HCT116 (cell line): Measurements from ENCODE around the gene HOGA1. TPM values are rescaled to one million over a fixed set of nuclear protein-coding genes. Genes with fewer than 3 reads are reported as not detected.
A peak's percentile ranks its signal among the peaks of the same experiment; 100 is the strongest.

ENCODE experiments used
- ATAC-seq: fragments of 200-7000 bp; cut with Tn5 transposase; 2 replicates; pipeline ENCODE4 v1.9.1; 2020; ENCODE audit warnings: mild to moderate bottlenecking, moderate library complexity
- BruUV-seq: library from RNA; stranded (reverse); fragments of 400-500 nt; replicated peaks from 2 replicates; lab custom pipeline; 2021; lab: Mats Ljungman, UMichigan
- CTCF ChIA-PET: fragments of 300-600 bp; sonication (Branson Sonifier 250); formaldehyde crosslinking; loops from one replicate; lab custom pipeline; 2021; ENCODE audit warnings: antibody characterized with exemption; lab: Charles Lee
- POLR2A ChIA-PET: fragments of 300-600, 350-600 bp; sonication (Branson Sonifier 250); formaldehyde crosslinking; loops from one replicate; lab custom pipeline; 2021; ENCODE audit warnings: antibody characterized with exemption; lab: Charles Lee
- RAD21 ChIA-PET, 2 experiments: fragments of 300-600 bp; sonication (Branson Sonifier 250); formaldehyde crosslinking; loops; one replicate each; lab custom pipeline; 2023; ENCODE audit warnings: low total read pairs in 2 of 2; ENCODE audit not compliant: uncharacterized antibody in 2 of 2, unreplicated experiment in 2 of 2, low non-redundant PET in 1 of 2; lab: Charles Lee
- DNase-seq: peaks from one replicate; pipeline ENCODE4 v3.0.0-alpha.2; 2010; ENCODE audit warnings: low read depth, low spot score
- H2AFZ ChIP-seq: fragments of 200-600 bp; shearing (Covaris generic), sonication (generic); 2 replicates; pipeline ENCODE4 v1.6.1; 2017; ENCODE audit warnings: low read depth, mixed run types, mixed read lengths, antibody characterized with exemption, low read length; ENCODE audit not compliant: poor library complexity, severe bottlenecking
- H3K27ac ChIP-seq: 2 replicates; pipeline ENCODE4 v1.5.1; 2012; ENCODE audit warnings: low read depth, low read length
- H3K27me3 ChIP-seq: fragments of 200-600 bp; sonication (generic); 2 replicates; pipeline ENCODE4 v1.6.1; 2016; ENCODE audit warnings: mixed run types, low read length, mixed read lengths; ENCODE audit not compliant: insufficient read depth
- H3K36me3 ChIP-seq, 2 experiments: fragments of 200-500 bp in 1 of 2; fragments of 200-600 bp in 1 of 2; sonication (Bioruptor generic) in 1 of 2; sonication (generic) in 1 of 2; 2 replicates each; pipeline versions ENCODE4 v1.5.1 to v1.6.1; 2014 to 2016; ENCODE audit warnings: low read length in 2 of 2, inconsistent platforms in 1 of 2, mixed read lengths in 1 of 2, mixed run types in 1 of 2; ENCODE audit not compliant: insufficient read depth in 2 of 2, control insufficient read depth in 1 of 2
- H3K4me1 ChIP-seq, 2 experiments: fragments of 200-600 bp in 1 of 2; sonication (generic) in 1 of 2; 2 replicates each; pipeline versions ENCODE4 v1.5.1 to v1.6.1; 2012 to 2017; ENCODE audit warnings: low read length in 2 of 2, inconsistent platforms in 1 of 2, mild to moderate bottlenecking in 1 of 2, mixed read lengths in 1 of 2, mixed run types in 1 of 2, moderate library complexity in 1 of 2; ENCODE audit not compliant: insufficient read depth in 2 of 2, control insufficient read depth in 1 of 2
- H3K4me2 ChIP-seq: fragments of 200-600 bp; sonication (generic); 2 replicates; pipeline ENCODE4 v1.6.1; 2017; ENCODE audit warnings: mixed run types, low read length, mixed read lengths
- H3K4me3 ChIP-seq, 2 experiments: fragments of 200-600 bp in 1 of 2; sonication (generic) in 1 of 2; replicated peaks in 1 of 2; 2 replicates each; pipeline ENCODE4 v1.5.1; 2011 to 2016; ENCODE audit warnings: low read length in 2 of 2, control low read depth in 1 of 2, low read depth in 1 of 2, mild to moderate bottlenecking in 1 of 2, mixed read lengths in 1 of 2, mixed run types in 1 of 2
- H3K79me2 ChIP-seq: fragments of 200-600 bp; sonication (generic); 2 replicates; pipeline ENCODE4 v1.6.1; 2017; ENCODE audit warnings: mild to moderate bottlenecking, mixed run types, low read length, moderate library complexity, mixed read lengths; ENCODE audit not compliant: insufficient read depth
- H3K9ac ChIP-seq: fragments of 200-600 bp; sonication (generic); 2 replicates; pipeline ENCODE4 v1.6.1; 2016; ENCODE audit warnings: low read length, mixed read lengths
- H3K9me2 ChIP-seq: fragments of 200-600 bp; sonication (generic), shearing (Covaris generic); 2 replicates; pipeline ENCODE4 v1.6.1; 2017; ENCODE audit warnings: mixed run types, mild to moderate bottlenecking, moderate library complexity; ENCODE audit not compliant: insufficient read depth
- H3K9me3 ChIP-seq, 2 experiments: fragments of 200-500 bp in 1 of 2; fragments of 200-600 bp in 1 of 2; sonication (Bioruptor generic) in 1 of 2; sonication (generic) in 1 of 2; 2 replicates each; pipeline ENCODE4 v1.6.1; 2014 to 2017; ENCODE audit warnings: low read length in 2 of 2, mixed read lengths in 2 of 2, inconsistent platforms in 1 of 2, low read depth in 1 of 2, mild to moderate bottlenecking in 1 of 2, mixed run types in 1 of 2, moderate library complexity in 1 of 2; ENCODE audit not compliant: control insufficient read depth in 1 of 2, insufficient read depth in 1 of 2
- H4K20me1 ChIP-seq: fragments of 200-600 bp; sonication (generic), shearing (Covaris generic); 2 replicates; pipeline ENCODE4 v1.6.1; 2017; ENCODE audit warnings: mixed run types, mild to moderate bottlenecking, moderate library complexity; ENCODE audit not compliant: insufficient read depth
- ATF3 ChIP-seq: IDR thresholded peaks from 2 replicates; pipeline ENCODE4 v1.6.1; 2012
- CBX3 ChIP-seq: IDR thresholded peaks from 2 replicates; pipeline ENCODE4 v1.6.1; 2012; ENCODE audit warnings: low read depth
- CEBPB ChIP-seq: IDR thresholded peaks from 2 replicates; pipeline ENCODE4 v1.6.1; 2012; ENCODE audit warnings: low read depth
- EGR1 ChIP-seq: IDR thresholded peaks from 2 replicates; pipeline ENCODE4 v1.6.1; 2012; ENCODE audit warnings: low read depth
- ELF1 ChIP-seq: IDR thresholded peaks from 2 replicates; pipeline ENCODE4 v1.6.1; 2012; ENCODE audit warnings: low read depth, borderline replicate concordance
- EZH2 ChIP-seq: fragments of 200-600 bp; sonication (generic); IDR thresholded peaks from 2 replicates; pipeline ENCODE4 v1.6.1; 2017; ENCODE audit warnings: antibody characterized with exemption, mixed run types
- EZH2phosphoT487 ChIP-seq: fragments of 200-600 bp; IDR thresholded peaks from 2 replicates; pipeline ENCODE4 v1.6.1; 2018; ENCODE audit warnings: antibody characterized with exemption, borderline replicate concordance
- JUND ChIP-seq: IDR thresholded peaks from 2 replicates; pipeline ENCODE4 v1.6.1; 2012
- POLR2A ChIP-seq: IDR thresholded peaks from 2 replicates; pipeline ENCODE4 v1.7.0; 2011; ENCODE audit warnings: borderline replicate concordance; ENCODE audit not compliant: insufficient read depth, insufficient read length; ENCODE audit errors: extremely low read depth
- POLR2AphosphoS5 ChIP-seq: IDR thresholded peaks from 2 replicates; pipeline ENCODE4 v1.6.1; 2011; ENCODE audit warnings: mild to moderate bottlenecking, low read depth, low read length, moderate library complexity
- RAD21 ChIP-seq: IDR thresholded peaks from 2 replicates; pipeline ENCODE4 v1.6.1; 2012; ENCODE audit warnings: low read depth, mild to moderate bottlenecking
- SP1 ChIP-seq: IDR thresholded peaks from 2 replicates; pipeline ENCODE4 v1.6.1; 2012; ENCODE audit warnings: low read depth
- SRF ChIP-seq: IDR thresholded peaks from 2 replicates; pipeline ENCODE4 v1.6.1; 2012; ENCODE audit warnings: low read depth
- TCF7L2 ChIP-seq: IDR thresholded peaks from 2 replicates; pipeline ENCODE4 v1.7.0; 2011; ENCODE audit warnings: borderline replicate concordance, inconsistent platforms; ENCODE audit not compliant: insufficient read depth, insufficient read length; ENCODE audit errors: extremely low read depth
- YY1 ChIP-seq: IDR thresholded peaks from 2 replicates; pipeline ENCODE4 v1.6.1; 2011; ENCODE audit warnings: low read length, low read depth, moderate library complexity, mild to moderate bottlenecking; ENCODE audit not compliant: insufficient replicate concordance; ENCODE audit errors: extremely low read depth
- ZNF274 ChIP-seq: fragments of 200-500 bp; sonication (Bioruptor generic); IDR thresholded peaks from 2 replicates; pipeline ENCODE4 v1.6.1; 2014; ENCODE audit warnings: mild to moderate bottlenecking, low read depth, low read length, inconsistent platforms
- intact Hi-C: fragments of 100-400 bp; cut with micrococcal nuclease; formaldehyde crosslinking; loops from 2 replicates; pipeline ENCODE4 v1.10.0; 2022
- total RNA-seq: library from RNA; stranded (reverse); gene quantifications from one replicate; pipeline ENCODE4 v1.2.1, GENCODE V29; 2021; ENCODE audit not compliant: unreplicated experiment
- TF ChIP-seq, protein P1 (sequence below): IDR thresholded peaks from 2 replicates; pipeline ENCODE4 v1.6.1; 2012; ENCODE audit warnings: low read depth
- TF ChIP-seq, protein P2 (sequence below): IDR thresholded peaks from 2 replicates; pipeline ENCODE4 v1.6.1; 2012
- TF ChIP-seq, protein P3 (sequence below), 3 experiments: fragments of 200-600 bp in 1 of 3; sonication (generic) in 1 of 3; IDR thresholded peaks in 2 of 3; conservative IDR thresholded peaks in 1 of 3; 2 replicates each; pipeline ENCODE4 v1.5.1; 2012 to 2017; ENCODE audit warnings: low read depth in 2 of 3, low read length in 2 of 3, antibody characterized with exemption in 1 of 3, borderline replicate concordance in 1 of 3, control low read depth in 1 of 3, mild to moderate bottlenecking in 1 of 3, mixed read lengths in 1 of 3, mixed run types in 1 of 3, moderate library complexity in 1 of 3; ENCODE audit not compliant: insufficient read depth in 1 of 3
- TF ChIP-seq, protein P4 (sequence below): IDR thresholded peaks from 2 replicates; pipeline ENCODE4 v1.6.1; 2011; ENCODE audit warnings: mild to moderate bottlenecking, low read length, moderate library complexity; ENCODE audit not compliant: insufficient replicate concordance; ENCODE audit errors: extremely low read depth

HOGA1 gene
- total RNA-seq, 1 experiment from 2014 or later: 1.6 TPM

DNA sequence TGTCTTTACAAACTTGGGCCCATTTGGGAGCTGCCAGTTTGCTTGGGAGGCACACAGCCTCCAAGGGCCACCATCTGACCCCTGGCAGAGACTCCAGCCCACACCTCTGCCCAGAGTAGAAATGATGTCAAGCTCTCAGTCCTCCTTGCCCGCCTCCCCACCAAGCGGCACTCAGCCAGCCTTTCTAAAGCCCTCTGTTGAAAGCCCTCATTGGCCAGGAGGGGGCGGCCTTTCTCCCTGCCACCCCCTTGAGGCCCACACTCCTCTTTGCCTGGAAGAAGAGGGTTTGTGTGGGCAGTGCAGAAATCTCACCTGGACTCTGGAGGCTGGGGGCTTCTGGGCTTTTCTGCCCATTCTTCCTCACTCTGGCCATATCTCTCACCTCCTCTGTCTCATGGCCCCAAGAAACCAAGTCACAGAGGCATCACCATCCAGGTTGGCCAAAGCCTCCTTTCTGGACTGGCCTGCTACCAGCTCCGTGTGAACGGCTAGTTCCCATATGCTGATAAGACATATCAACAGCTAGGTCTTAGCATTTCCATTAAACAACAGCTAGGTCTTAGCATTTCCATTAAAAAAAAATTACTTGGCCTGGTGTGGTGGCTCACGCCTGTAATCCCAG lies 49.3 kb upstream of the HOGA1 start:
- ChIA-PET POLR2A (no interaction called here), CTCF (interaction anchor here (0.6 to 2.0 kb wide), 13 partner anchors 15 to 183 kb away, joined by 3 to 11 read pairs (median 4); partner anchors contain the start of genes ANKRD2 and UBTD1), RAD21 (no interaction called here)
- DNase-seq: no peak
- no peaks in the 10 kb centered on the region for H3K9me3 ChIP-seq
- H4K20me1 ChIP-seq: no peaks in the 10 kb centered on the region
- ATAC-seq: peak; percentile 84
- H3K79me2 ChIP-seq: no peaks in the 10 kb centered on the region
- H3K36me3 ChIP-seq: no peaks in the 10 kb centered on the region
- no peak overlapping the region for H3K9ac ChIP-seq
- no peaks in the 10 kb centered on the region for H3K27me3 ChIP-seq
- no peak overlapping the region for H3K4me2 ChIP-seq
- intact Hi-C loops: loop anchor here (1.0 to 2.0 kb wide), 2 partner anchors 18 to 78 kb away; no protein-coding TSS in a partner anchor
- peaks cover 25 to 50% of the 10 kb centered on the region in 2 experiments for H3K4me1 ChIP-seq
- H3K27ac ChIP-seq: no peak overlapping the region
- no peak overlapping the region for H2AFZ ChIP-seq
- no TSS peak for BruUV-seq
- no peak overlapping the region for H3K4me3 ChIP-seq
- H3K9me2 ChIP-seq: no peaks in the 10 kb centered on the region
- TF ChIP-seq CBX3: no peak
- no peak for TF ChIP-seq TCF7L2
- TF ChIP-seq, protein P1, sequence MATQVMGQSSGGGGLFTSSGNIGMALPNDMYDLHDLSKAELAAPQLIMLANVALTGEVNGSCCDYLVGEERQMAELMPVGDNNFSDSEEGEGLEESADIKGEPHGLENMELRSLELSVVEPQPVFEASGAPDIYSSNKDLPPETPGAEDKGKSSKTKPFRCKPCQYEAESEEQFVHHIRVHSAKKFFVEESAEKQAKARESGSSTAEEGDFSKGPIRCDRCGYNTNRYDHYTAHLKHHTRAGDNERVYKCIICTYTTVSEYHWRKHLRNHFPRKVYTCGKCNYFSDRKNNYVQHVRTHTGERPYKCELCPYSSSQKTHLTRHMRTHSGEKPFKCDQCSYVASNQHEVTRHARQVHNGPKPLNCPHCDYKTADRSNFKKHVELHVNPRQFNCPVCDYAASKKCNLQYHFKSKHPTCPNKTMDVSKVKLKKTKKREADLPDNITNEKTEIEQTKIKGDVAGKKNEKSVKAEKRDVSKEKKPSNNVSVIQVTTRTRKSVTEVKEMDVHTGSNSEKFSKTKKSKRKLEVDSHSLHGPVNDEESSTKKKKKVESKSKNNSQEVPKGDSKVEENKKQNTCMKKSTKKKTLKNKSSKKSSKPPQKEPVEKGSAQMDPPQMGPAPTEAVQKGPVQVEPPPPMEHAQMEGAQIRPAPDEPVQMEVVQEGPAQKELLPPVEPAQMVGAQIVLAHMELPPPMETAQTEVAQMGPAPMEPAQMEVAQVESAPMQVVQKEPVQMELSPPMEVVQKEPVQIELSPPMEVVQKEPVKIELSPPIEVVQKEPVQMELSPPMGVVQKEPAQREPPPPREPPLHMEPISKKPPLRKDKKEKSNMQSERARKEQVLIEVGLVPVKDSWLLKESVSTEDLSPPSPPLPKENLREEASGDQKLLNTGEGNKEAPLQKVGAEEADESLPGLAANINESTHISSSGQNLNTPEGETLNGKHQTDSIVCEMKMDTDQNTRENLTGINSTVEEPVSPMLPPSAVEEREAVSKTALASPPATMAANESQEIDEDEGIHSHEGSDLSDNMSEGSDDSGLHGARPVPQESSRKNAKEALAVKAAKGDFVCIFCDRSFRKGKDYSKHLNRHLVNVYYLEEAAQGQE: no peak
- no peak for TF ChIP-seq EZH2
- TF ChIP-seq SRF: no peak
- TF ChIP-seq EZH2phosphoT487: no peak
- TF ChIP-seq, protein P2, sequence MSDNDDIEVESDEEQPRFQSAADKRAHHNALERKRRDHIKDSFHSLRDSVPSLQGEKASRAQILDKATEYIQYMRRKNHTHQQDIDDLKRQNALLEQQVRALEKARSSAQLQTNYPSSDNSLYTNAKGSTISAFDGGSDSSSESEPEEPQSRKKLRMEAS: no peak
- TF ChIP-seq ELF1: no peak
- TF ChIP-seq EGR1: no peak
- TF ChIP-seq RAD21: peak; percentile 83
- TF ChIP-seq CEBPB: no peak
- TF ChIP-seq, protein P3, sequence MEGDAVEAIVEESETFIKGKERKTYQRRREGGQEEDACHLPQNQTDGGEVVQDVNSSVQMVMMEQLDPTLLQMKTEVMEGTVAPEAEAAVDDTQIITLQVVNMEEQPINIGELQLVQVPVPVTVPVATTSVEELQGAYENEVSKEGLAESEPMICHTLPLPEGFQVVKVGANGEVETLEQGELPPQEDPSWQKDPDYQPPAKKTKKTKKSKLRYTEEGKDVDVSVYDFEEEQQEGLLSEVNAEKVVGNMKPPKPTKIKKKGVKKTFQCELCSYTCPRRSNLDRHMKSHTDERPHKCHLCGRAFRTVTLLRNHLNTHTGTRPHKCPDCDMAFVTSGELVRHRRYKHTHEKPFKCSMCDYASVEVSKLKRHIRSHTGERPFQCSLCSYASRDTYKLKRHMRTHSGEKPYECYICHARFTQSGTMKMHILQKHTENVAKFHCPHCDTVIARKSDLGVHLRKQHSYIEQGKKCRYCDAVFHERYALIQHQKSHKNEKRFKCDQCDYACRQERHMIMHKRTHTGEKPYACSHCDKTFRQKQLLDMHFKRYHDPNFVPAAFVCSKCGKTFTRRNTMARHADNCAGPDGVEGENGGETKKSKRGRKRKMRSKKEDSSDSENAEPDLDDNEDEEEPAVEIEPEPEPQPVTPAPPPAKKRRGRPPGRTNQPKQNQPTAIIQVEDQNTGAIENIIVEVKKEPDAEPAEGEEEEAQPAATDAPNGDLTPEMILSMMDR (IDR thresholded peaks at IDR 0.05 in 2 of 3, conservative IDR thresholded peaks at IDR 0.05 in 1 of 3; ENCODE audit: borderline replicate concordance in 1 of 3, insufficient read depth in 1 of 3, low read depth in 2 of 3, low read length in 2 of 3): peak; percentile 83 to 91 (median 89); a peak in 5 of 6 replicates
- TF ChIP-seq ATF3: no peak
- no peak for TF ChIP-seq ZNF274
- TF ChIP-seq POLR2AphosphoS5: no peak
- TF ChIP-seq, protein P4, sequence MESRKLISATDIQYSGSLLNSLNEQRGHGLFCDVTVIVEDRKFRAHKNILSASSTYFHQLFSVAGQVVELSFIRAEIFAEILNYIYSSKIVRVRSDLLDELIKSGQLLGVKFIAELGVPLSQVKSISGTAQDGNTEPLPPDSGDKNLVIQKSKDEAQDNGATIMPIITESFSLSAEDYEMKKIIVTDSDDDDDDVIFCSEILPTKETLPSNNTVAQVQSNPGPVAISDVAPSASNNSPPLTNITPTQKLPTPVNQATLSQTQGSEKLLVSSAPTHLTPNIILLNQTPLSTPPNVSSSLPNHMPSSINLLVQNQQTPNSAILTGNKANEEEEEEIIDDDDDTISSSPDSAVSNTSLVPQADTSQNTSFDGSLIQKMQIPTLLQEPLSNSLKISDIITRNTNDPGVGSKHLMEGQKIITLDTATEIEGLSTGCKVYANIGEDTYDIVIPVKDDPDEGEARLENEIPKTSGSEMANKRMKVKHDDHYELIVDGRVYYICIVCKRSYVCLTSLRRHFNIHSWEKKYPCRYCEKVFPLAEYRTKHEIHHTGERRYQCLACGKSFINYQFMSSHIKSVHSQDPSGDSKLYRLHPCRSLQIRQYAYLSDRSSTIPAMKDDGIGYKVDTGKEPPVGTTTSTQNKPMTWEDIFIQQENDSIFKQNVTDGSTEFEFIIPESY: no peak
- TF ChIP-seq SP1: no peak
- peak; percentile 11 for TF ChIP-seq YY1
- TF ChIP-seq POLR2A: no peak
- no peak for TF ChIP-seq JUND
